Amniotic epithelial cell (primary cell): ENCODE results near the gene SPATA31D3.
A peak's percentile ranks its signal among the peaks of the same experiment; 100 is the strongest.
"Not testable (repeated sequence)": the region's sequence is repeated elsewhere in the genome, so short reads cannot be mapped to it uniquely, and the experiment has no call there.

ENCODE experiments used
- DNase-seq: peaks from one replicate; pipeline ENCODE4 v3.0.0-alpha.2; 2010; ENCODE audit warnings: low read depth

The SPATA31D3 gene

GRCh38 chr9:81943393-81943792 is at the start of gene SPATA31D3:
Gene SPATA31D3 (plus strand): TSS chr9:81943500. CDS start chr9:81943586, 86 bp downstream.
- not testable (repeated sequence) for DNase-seq

- DNase-seq, result no peak
Observed at GRCh38 chr9:81893929-81894328, 49.4 kb upstream of the SPATA31D3 start.

- no peak for DNase-seq
Observed at GRCh38 chr9:81894891-81895290, 48.4 kb upstream of the SPATA31D3 start.

GRCh38 chr9:81896070-81896469 is 47.2 kb upstream of the SPATA31D3 start:
- DNase-seq, result peak; percentile 20

GRCh38 chr9:81898851-81899250 is 44.4 kb upstream of the SPATA31D3 start:
- no peak for DNase-seq

- DNase-seq, result no peak
Observed at GRCh38 chr9:81902196-81902595, 41.1 kb upstream of the SPATA31D3 start.

GRCh38 chr9:81902626-81903025 is 40.7 kb upstream of the SPATA31D3 start:
- DNase-seq, result peak; percentile 72

GRCh38 chr9:81906671-81907070 is 36.6 kb upstream of the SPATA31D3 start:
- DNase-seq, result peak; percentile 47

GRCh38 chr9:81912135-81912534 is 31.2 kb upstream of the SPATA31D3 start:
- DNase-seq, result no peak

GRCh38 chr9:81915801-81916505 is 27.3 kb upstream of the SPATA31D3 start:
- DNase-seq, result peak; percentile 85

GRCh38 chr9:81918507-81918906 is 24.8 kb upstream of the SPATA31D3 start:
- not testable (repeated sequence) for DNase-seq

GRCh38 chr9:81928305-81928704 is 15.0 kb upstream of the SPATA31D3 start, which contains the start of gene SPATA31D4:
Gene SPATA31D4 (plus strand): TSS chr9:81928428. CDS start chr9:81928514, 86 bp downstream.
- DNase-seq, result not testable (repeated sequence)

- DNase-seq, result not testable (repeated sequence)
Observed at GRCh38 chr9:81930147-81930546, 13.2 kb upstream of the SPATA31D3 start.

GRCh38 chr9:81933547-81933946 is 9.8 kb upstream of the SPATA31D3 start:
- not testable (repeated sequence) for DNase-seq

- not testable (repeated sequence) for DNase-seq
Observed at GRCh38 chr9:81948650-81949049, 5.3 kb downstream of the SPATA31D3 start.

GRCh38 chr9:81953096-81953495 is 9.8 kb downstream of the SPATA31D3 start:
- DNase-seq, result no peak

GRCh38 chr9:81955625-81956024 is 12.3 kb downstream of the SPATA31D3 start:
- DNase-seq, result no peak

- peak; percentile 17 for DNase-seq
Observed at GRCh38 chr9:81964218-81965171, 21.2 kb downstream of the SPATA31D3 start.

- DNase-seq, result no peak
Observed at GRCh38 chr9:81968026-81968425, 24.7 kb downstream of the SPATA31D3 start.

- DNase-seq, result no peak
Observed at GRCh38 chr9:81969971-81970370, 26.7 kb downstream of the SPATA31D3 start.

GRCh38 chr9:81971727-81972126 is 28.4 kb downstream of the SPATA31D3 start:
- DNase-seq, result no peak

GRCh38 chr9:81974764-81975163 is 31.5 kb downstream of the SPATA31D3 start:
- no peak for DNase-seq

- DNase-seq, result no peak
Observed at GRCh38 chr9:81976351-81976750, 33.1 kb downstream of the SPATA31D3 start.
